ENCODE results near the gene ADGRE3. TPM values are rescaled to one million over a fixed set of nuclear protein-coding genes. Genes with fewer than 3 reads are reported as not detected.

The ADGRE3 gene, protein sequence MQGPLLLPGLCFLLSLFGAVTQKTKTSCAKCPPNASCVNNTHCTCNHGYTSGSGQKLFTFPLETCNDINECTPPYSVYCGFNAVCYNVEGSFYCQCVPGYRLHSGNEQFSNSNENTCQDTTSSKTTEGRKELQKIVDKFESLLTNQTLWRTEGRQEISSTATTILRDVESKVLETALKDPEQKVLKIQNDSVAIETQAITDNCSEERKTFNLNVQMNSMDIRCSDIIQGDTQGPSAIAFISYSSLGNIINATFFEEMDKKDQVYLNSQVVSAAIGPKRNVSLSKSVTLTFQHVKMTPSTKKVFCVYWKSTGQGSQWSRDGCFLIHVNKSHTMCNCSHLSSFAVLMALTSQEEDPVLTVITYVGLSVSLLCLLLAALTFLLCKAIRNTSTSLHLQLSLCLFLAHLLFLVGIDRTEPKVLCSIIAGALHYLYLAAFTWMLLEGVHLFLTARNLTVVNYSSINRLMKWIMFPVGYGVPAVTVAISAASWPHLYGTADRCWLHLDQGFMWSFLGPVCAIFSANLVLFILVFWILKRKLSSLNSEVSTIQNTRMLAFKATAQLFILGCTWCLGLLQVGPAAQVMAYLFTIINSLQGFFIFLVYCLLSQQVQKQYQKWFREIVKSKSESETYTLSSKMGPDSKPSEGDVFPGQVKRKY
- total RNA-seq (2021; fragmentation: NEBNext Ultra II Directional; extraction: Animal tissue kit (Norgen Biotek cat#: 25700)): not detected in 2 replicates
- not detected in 2 replicates for polyA plus RNA-seq (2011; rRNA removed)
- polyA plus RNA-seq (2011; cell fraction: cytosol; rRNA removed): not detected
- not detected for polyA plus RNA-seq (2011; cell fraction: nucleus; rRNA removed)
- not detected in 4 replicates for polyA plus RNA-seq (2012, experiment 1 of 2)
- not detected for polyA plus RNA-seq (2012, experiment 2 of 2)
- polyA plus RNA-seq (2013, experiment 1 of 2): not detected
- polyA plus RNA-seq (2013, experiment 2 of 2): not detected
- polyA minus RNA-seq (2011; rRNA and poly(A)+ RNA removed): not detected in 2 replicates
- not detected for polyA minus RNA-seq (2011; cell fraction: cytosol; rRNA and poly(A)+ RNA removed)
- not detected for polyA minus RNA-seq (2011; cell fraction: nucleus; rRNA and poly(A)+ RNA removed)
- long read RNA-seq, experiment 1: 0 reads
- long read RNA-seq, experiment 2: 0 reads

DNA sequence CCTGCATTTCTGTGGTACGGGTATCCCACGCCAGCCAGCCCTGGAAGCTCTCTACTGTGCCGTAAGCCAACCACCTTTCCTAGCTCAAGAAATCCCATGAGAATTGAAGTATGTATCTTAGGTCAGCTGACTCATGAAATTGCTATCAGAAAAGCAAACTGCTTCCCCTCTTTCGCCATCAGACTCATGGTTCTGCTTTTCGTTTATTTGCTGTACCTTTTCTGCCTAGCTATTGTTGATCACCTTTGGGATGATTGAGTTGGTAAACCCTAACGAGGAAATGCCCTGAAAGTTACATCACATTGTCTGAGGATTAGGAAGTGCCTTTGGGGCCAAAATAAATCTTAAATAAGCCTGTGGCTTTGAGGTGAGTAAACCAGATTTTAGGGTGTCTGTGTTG is at the start of gene ADGRE3:
Gene ADGRE3 (minus strand): TSS at position 81 of the 400 bp plus-strand sequence. CDS start 74 bp downstream, at position 7.
- Histone ChIP-seq H2AFZ (ENCODE audit: low read length) (no peak within 1 kb of the TSS), H3K79me2 (ENCODE audit: control insufficient read depth in 1 of 2, insufficient read depth in 2 of 2, low read length in 2 of 2) (no peaks in the 10 kb centered on the region), H2AK5ac (ENCODE audit: low read depth, low read length) (no peak within 1 kb of the TSS), H3K79me1 (ENCODE audit: low read depth, low read length) (no peaks in the 10 kb centered on the region), H2BK120ac (replicated peaks; ENCODE audit: low read depth, low read length) (no peak within 1 kb of the TSS), H3K27ac (ENCODE audit: low read depth, low read length) (no peak within 1 kb of the TSS), H2BK12ac (ENCODE audit: low read depth, low read length) (no peak within 1 kb of the TSS), H3K4me1 (replicated peaks in 1 of 4; ENCODE audit: control insufficient read depth in 3 of 4, insufficient read depth in 4 of 4, low read length in 3 of 4) (no peaks in the 10 kb centered on the region), H3K18ac (ENCODE audit: extremely low read depth, low read length) (no peak within 1 kb of the TSS), H3K9me3 (ENCODE audit: insufficient read depth in 2 of 2, low read depth in 1 of 2, low read length in 1 of 2) (peaks cover 55 to 60% of the 10 kb centered on the region in 2 experiments), H4K8ac (ENCODE audit: extremely low read depth, insufficient read depth, low read length) (no peak within 1 kb of the TSS), H3K4me3 (ENCODE audit: extremely low read depth in 1 of 4, insufficient read depth in 2 of 4, low read depth in 3 of 4, low read length in 4 of 4) (no peak within 1 kb of the TSS), H4K91ac (replicated peaks; ENCODE audit: insufficient read length, low read length) (no peak within 1 kb of the TSS), H3K9ac (replicated peaks in 1 of 4; ENCODE audit: extremely low read depth in 1 of 4, low read depth in 3 of 4, low read length in 3 of 4) (no peak within 1 kb of the TSS), H3K4me2 (ENCODE audit: insufficient read depth in 1 of 2, low read depth in 2 of 2, low read length in 2 of 2) (no peak within 1 kb of the TSS), H3K36me3 (ENCODE audit: control insufficient read depth in 2 of 4, insufficient read depth in 4 of 4, low read length in 3 of 4) (no peaks in the 10 kb centered on the region), H4K5ac (ENCODE audit: insufficient read length, low read depth, low read length) (no peak within 1 kb of the TSS), H3K14ac (ENCODE audit: insufficient read length) (no peak within 1 kb of the TSS), H3K23ac (ENCODE audit: insufficient read length) (no peak within 1 kb of the TSS), H3K56ac (replicated peaks; ENCODE audit: insufficient read length, low read depth, low read length) (no peak within 1 kb of the TSS), H3K23me2 (ENCODE audit: low read depth, low read length) (peaks cover 9% of the 10 kb centered on the region), H2BK5ac (ENCODE audit: low read depth, low read length) (no peak within 1 kb of the TSS), H4K20me1 (replicated peaks in 1 of 2; ENCODE audit: control insufficient read depth in 1 of 2, insufficient read depth in 2 of 2, low read length in 2 of 2) (peaks cover 0 to 2% of the 10 kb centered on the region in 2 experiments), H2BK20ac (ENCODE audit: low read length) (no peak within 1 kb of the TSS), H2BK15ac (ENCODE audit: low read length) (no peak within 1 kb of the TSS), H3K4ac (replicated peaks; ENCODE audit: insufficient read length, low read depth, low read length) (no peak within 1 kb of the TSS), H3K27me3 (replicated peaks in 1 of 4; ENCODE audit: control insufficient read depth in 3 of 4, extremely low read depth in 1 of 4, insufficient read depth in 3 of 4, low read length in 3 of 4) (no peaks in the 10 kb centered on the region)
- POLR2A ChIA-PET (ENCODE audit: partially characterized antibody): no interaction called here
- DNase-seq (ENCODE audit: low read depth in 1 of 2, low spot score in 2 of 2) (no peak), FAIRE-seq (no peak)
- WGBS, 2 experiments (ENCODE audit: extremely low coverage in 1 of 2, insufficient coverage in 1 of 2, insufficient read length in 1 of 2, insufficient replicate concordance in 2 of 2, low coverage in 1 of 2, low lambda C conversion rate in 2 of 2, missing lambda C conversion rate in 1 of 2): 81% methylated on average over 6 of the region's 6 CpGs; no CpG with 5 or more reads in 1 of the 2 experiments
- CTCF ChIA-PET (ENCODE audit: partially characterized antibody): interaction anchor here (4.2 kb wide), 1 partner anchor 10 kb away, joined by 27 read pairs; no protein-coding TSS in a partner anchor
- TF ChIP-seq TAF1 (IDR thresholded peaks at IDR 0.05; ENCODE audit: low read depth, low read length): no peak
- no peak for TF ChIP-seq SIRT6 (IDR thresholded peaks at IDR 0.05; ENCODE audit: low read length)
- TF ChIP-seq PHF8 (conservative IDR thresholded peaks at IDR 0.05; ENCODE audit: low read depth, low read length): no peak
- no peak for TF ChIP-seq KDM4A (IDR thresholded peaks at IDR 0.05; ENCODE audit: low read depth, low read length, severe bottlenecking)
- TF ChIP-seq, protein P1, sequence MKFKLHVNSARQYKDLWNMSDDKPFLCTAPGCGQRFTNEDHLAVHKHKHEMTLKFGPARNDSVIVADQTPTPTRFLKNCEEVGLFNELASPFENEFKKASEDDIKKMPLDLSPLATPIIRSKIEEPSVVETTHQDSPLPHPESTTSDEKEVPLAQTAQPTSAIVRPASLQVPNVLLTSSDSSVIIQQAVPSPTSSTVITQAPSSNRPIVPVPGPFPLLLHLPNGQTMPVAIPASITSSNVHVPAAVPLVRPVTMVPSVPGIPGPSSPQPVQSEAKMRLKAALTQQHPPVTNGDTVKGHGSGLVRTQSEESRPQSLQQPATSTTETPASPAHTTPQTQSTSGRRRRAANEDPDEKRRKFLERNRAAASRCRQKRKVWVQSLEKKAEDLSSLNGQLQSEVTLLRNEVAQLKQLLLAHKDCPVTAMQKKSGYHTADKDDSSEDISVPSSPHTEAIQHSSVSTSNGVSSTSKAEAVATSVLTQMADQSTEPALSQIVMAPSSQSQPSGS (IDR thresholded peaks at IDR 0.05; ENCODE audit: low read length): no peak
- TF ChIP-seq BACH1 (IDR thresholded peaks at IDR 0.05; ENCODE audit: low read length): no peak
